ENCODE data around the gene CDHR2.

CDHR2 gene

GRCh38 chr5:176625512-176625911 is 76.4 kb downstream of the CDHR2 start:
- no peak for DNase-seq

GRCh38 chr5:176625966-176626875 is 77.1 kb downstream of the CDHR2 start:
- DNase-seq = no peak

- DNase-seq = no peak
These were observed 77.7 kb downstream of the CDHR2 start for GRCh38 chr5:176626876-176627236.

- DNase-seq = no peak
These were observed 78.4 kb downstream of the CDHR2 start for GRCh38 chr5:176627582-176627981.

- DNase-seq = no peak
These were observed 79.5 kb downstream of the CDHR2 start for GRCh38 chr5:176628406-176629228.

- DNase-seq = no peak
These were observed 80.2 kb downstream of the CDHR2 start for GRCh38 chr5:176629317-176629852.

GRCh38 chr5:176629853-176630680 is 80.9 kb downstream of the CDHR2 start, which contains the start of the genes EIF4E1B and SNCB:
EIF4E1B (plus strand) TSS chr5:176630675; CDS start chr5:176642788, 12,113 bp downstream.
SNCB (minus strand) TSS chr5:176630534; CDS start chr5:176629654, 880 bp downstream.
- DNase-seq = peak; percentile 49

GRCh38 chr5:176630681-176631222 is 81.6 kb downstream of the CDHR2 start:
- no peak for DNase-seq

GRCh38 chr5:176631383-176632200 is 82.5 kb downstream of the CDHR2 start:
- DNase-seq = no peak

- DNase-seq = no peak
These were observed 83.6 kb downstream of the CDHR2 start for GRCh38 chr5:176632745-176633144.

- no peak for DNase-seq
These were observed 84.5 kb downstream of the CDHR2 start for GRCh38 chr5:176633598-176633997.

- DNase-seq = no peak
These were observed 87.3 kb downstream of the CDHR2 start for GRCh38 chr5:176636426-176636825.

- no peak for DNase-seq
These were observed 88.4 kb downstream of the CDHR2 start for GRCh38 chr5:176637556-176637955.

GRCh38 chr5:176638437-176638836 is 89.3 kb downstream of the CDHR2 start:
- DNase-seq = no peak

- no peak for DNase-seq
These were observed 90.1 kb downstream of the CDHR2 start for GRCh38 chr5:176639208-176639607.

- DNase-seq = no peak
These were observed 90.8 kb downstream of the CDHR2 start for GRCh38 chr5:176639981-176640380.

GRCh38 chr5:176640616-176641015 is 91.5 kb downstream of the CDHR2 start:
- DNase-seq = no peak

- DNase-seq = no peak
These were observed 93.7 kb downstream of the CDHR2 start for GRCh38 chr5:176642675-176643490.

- no peak for DNase-seq
These were observed 94.5 kb downstream of the CDHR2 start for GRCh38 chr5:176643491-176644219.

GRCh38 chr5:176644294-176644693 is 95.2 kb downstream of the CDHR2 start:
- no peak for DNase-seq
